A673 (cell line): ENCODE results near the gene MUC20. TPM values are rescaled to one million over a fixed set of nuclear protein-coding genes. Genes with fewer than 3 reads are reported as not detected.
"Not testable (repeated sequence)": the region's sequence is repeated elsewhere in the genome, so short reads cannot be mapped to it uniquely, and the experiment has no call there.

Experiments used
- Bru-seq: library from RNA; stranded (reverse); fragments of 400-500 nt; gene quantifications from one replicate; lab custom pipeline; 2021; lab: Mats Ljungman, UMichigan
- BruChase-seq, 2 experiments: library from RNA; stranded (reverse); fragments of 400-500 nt; gene quantifications; one replicate each; lab custom pipeline; 2021; lab: Mats Ljungman, UMichigan
- BruUV-seq: library from RNA; stranded (reverse); fragments of 400-500 nt; replicated peaks from 2 replicates; lab custom pipeline; 2021; lab: Mats Ljungman, UMichigan
- CTCF ChIA-PET: fragments of 300-600 bp; sonication (Branson Sonifier 250); formaldehyde crosslinking; loops from one replicate; lab custom pipeline; 2022; ENCODE audit warnings: antibody characterized with exemption; lab: Charles Lee
- POLR2A ChIA-PET: fragments of 300-600 bp; sonication (Branson Sonifier 250); formaldehyde crosslinking; loops from one replicate; lab custom pipeline; 2022; ENCODE audit warnings: antibody characterized with exemption; ENCODE audit not compliant: low non-redundant PET; lab: Charles Lee
- DNase-seq: peaks from one replicate; pipeline ENCODE4 v3.0.0-alpha.2; 2015; ENCODE audit warnings: low spot score
- H3K27ac ChIP-seq: fragments of 200-600 bp; sonication (generic); 2 replicates; pipeline ENCODE4 v1.5.1; 2016; ENCODE audit warnings: mixed run types, low read depth, mild to moderate bottlenecking, mixed read lengths, antibody characterized with exemption, low read length; ENCODE audit not compliant: poor library complexity, severe bottlenecking
- H3K27me3 ChIP-seq: fragments of 200-600 bp; sonication (generic); replicated peaks from 2 replicates; pipeline ENCODE4 v1.6.1; 2017; ENCODE audit warnings: mixed run types, low read depth, mild to moderate bottlenecking, mixed read lengths, antibody characterized with exemption, low read length; ENCODE audit not compliant: insufficient read depth, poor library complexity
- H3K36me3 ChIP-seq: fragments of 200-600 bp; sonication (generic); 2 replicates; pipeline ENCODE4 v1.6.1; 2016; ENCODE audit warnings: mixed run types, mild to moderate bottlenecking, mixed read lengths, antibody characterized with exemption, low read length; ENCODE audit not compliant: insufficient read depth, poor library complexity, severe bottlenecking
- H3K4me1 ChIP-seq: fragments of 200-600 bp; sonication (generic); 2 replicates; pipeline ENCODE4 v1.6.1; 2017; ENCODE audit warnings: mixed run types, mild to moderate bottlenecking, mixed read lengths, antibody characterized with exemption, low read length; ENCODE audit not compliant: insufficient read depth, poor library complexity, severe bottlenecking
- H3K4me3 ChIP-seq: fragments of 200-600 bp; sonication (generic); 2 replicates; pipeline ENCODE4 v1.5.1; 2016; ENCODE audit warnings: low read depth, mixed run types, mild to moderate bottlenecking, mixed read lengths, low read length; ENCODE audit not compliant: poor library complexity, severe bottlenecking
- H3K9me3 ChIP-seq: fragments of 200-600 bp; sonication (generic); 2 replicates; pipeline ENCODE4 v1.6.1; 2016; ENCODE audit warnings: mixed run types, low read depth, mild to moderate bottlenecking, mixed read lengths, antibody characterized with exemption, low read length; ENCODE audit not compliant: poor library complexity, severe bottlenecking
- intact Hi-C: fragments of 100-400 bp; cut with micrococcal nuclease; formaldehyde crosslinking; loops from one replicate; pipeline ENCODE4 v1.10.0; 2022; ENCODE audit not compliant: unreplicated experiment
- long read RNA-seq: library from polyadenylated mRNA; stranded (forward); transcript quantifications from one replicate; pipeline ENCODE4 v2.0.0, GENCODE V29; 2022
- total RNA-seq: library from RNA; stranded (reverse); gene quantifications from 2 replicates; pipeline ENCODE4 v1.2.3, GENCODE V29; 2021

Gene MUC20, protein sequence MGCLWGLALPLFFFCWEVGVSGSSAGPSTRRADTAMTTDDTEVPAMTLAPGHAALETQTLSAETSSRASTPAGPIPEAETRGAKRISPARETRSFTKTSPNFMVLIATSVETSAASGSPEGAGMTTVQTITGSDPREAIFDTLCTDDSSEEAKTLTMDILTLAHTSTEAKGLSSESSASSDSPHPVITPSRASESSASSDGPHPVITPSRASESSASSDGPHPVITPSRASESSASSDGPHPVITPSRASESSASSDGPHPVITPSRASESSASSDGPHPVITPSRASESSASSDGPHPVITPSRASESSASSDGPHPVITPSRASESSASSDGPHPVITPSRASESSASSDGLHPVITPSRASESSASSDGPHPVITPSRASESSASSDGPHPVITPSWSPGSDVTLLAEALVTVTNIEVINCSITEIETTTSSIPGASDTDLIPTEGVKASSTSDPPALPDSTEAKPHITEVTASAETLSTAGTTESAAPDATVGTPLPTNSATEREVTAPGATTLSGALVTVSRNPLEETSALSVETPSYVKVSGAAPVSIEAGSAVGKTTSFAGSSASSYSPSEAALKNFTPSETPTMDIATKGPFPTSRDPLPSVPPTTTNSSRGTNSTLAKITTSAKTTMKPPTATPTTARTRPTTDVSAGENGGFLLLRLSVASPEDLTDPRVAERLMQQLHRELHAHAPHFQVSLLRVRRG
- 1.1 and 1.3 TPM in 2 replicates for total RNA-seq
- percentile 27 among the genes with signal in this experiment for Bru-seq, nascent RNA
- percentile 44 among the genes with signal in this experiment for BruChase-seq, experiment 1, labeled RNA remaining after a 2-hour chase
- percentile 46 among the genes with signal in this experiment for BruChase-seq, experiment 2, labeled RNA remaining after a 6-hour chase
- long read RNA-seq, result 0 reads

DNA sequence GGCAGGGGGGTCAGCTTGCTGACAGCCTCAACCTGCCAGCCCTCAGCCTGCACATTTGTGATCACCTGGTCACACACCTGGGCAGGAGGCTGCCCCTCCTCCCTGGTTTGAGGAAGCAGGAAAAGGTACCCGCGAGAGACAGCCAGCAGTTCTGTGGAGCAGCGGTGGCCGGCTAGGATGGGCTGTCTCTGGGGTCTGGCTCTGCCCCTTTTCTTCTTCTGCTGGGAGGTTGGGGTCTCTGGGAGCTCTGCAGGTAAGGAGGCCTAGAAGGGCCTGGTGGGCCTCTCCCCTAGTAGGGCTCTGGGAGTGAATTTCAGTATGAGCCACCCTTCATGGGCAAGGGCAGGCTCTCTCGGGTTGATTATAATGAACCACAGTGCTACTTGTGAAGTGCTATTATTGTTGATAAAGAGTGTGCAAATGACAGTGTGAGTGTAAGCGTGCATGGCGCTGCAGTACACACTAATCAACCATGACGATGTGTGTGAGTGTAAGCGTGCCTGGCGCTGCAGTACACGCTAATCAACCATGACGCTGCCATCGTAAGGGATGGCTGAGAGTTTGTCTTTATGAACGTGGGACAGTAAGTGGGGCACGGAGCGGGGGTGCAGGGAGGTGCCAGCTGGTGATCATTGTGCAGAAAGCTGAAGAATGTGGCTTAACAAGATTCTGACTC lies at the start of gene MUC20:
Gene MUC20 (plus strand): TSS at position 148 of the 676 bp plus-strand sequence. CDS start 30 bp downstream, at position 178.
- intact Hi-C loops, result loop anchor here (5.0 kb wide), 1 partner anchor 104 kb away; no protein-coding TSS in a partner anchor
- H3K9me3 ChIP-seq, H3K27me3 ChIP-seq, BruUV-seq, POLR2A ChIA-PET, H3K4me3 ChIP-seq, H3K27ac ChIP-seq, H3K4me1 ChIP-seq, H3K36me3 ChIP-seq, DNase-seq, CTCF ChIA-PET: not testable (repeated sequence)

- H3K4me1 ChIP-seq, POLR2A ChIA-PET, H3K9me3 ChIP-seq, CTCF ChIA-PET, intact Hi-C loops, H3K4me3 ChIP-seq, DNase-seq, H3K27ac ChIP-seq, H3K27me3 ChIP-seq, BruUV-seq: not testable (repeated sequence)
- peaks cover 12% of the 10 kb centered on the region for H3K36me3 ChIP-seq
Observed at GRCh38 chr3:195671283-195671682, 49.5 kb upstream of the MUC20 start.

- H3K4me1 ChIP-seq, H3K27ac ChIP-seq, intact Hi-C loops, DNase-seq, H3K27me3 ChIP-seq, BruUV-seq, POLR2A ChIA-PET, CTCF ChIA-PET, H3K4me3 ChIP-seq, H3K9me3 ChIP-seq: not testable (repeated sequence)
- peaks cover 22% of the 10 kb centered on the region for H3K36me3 ChIP-seq
Observed at GRCh38 chr3:195673711-195674110, 47.1 kb upstream of the MUC20 start.

DNA sequence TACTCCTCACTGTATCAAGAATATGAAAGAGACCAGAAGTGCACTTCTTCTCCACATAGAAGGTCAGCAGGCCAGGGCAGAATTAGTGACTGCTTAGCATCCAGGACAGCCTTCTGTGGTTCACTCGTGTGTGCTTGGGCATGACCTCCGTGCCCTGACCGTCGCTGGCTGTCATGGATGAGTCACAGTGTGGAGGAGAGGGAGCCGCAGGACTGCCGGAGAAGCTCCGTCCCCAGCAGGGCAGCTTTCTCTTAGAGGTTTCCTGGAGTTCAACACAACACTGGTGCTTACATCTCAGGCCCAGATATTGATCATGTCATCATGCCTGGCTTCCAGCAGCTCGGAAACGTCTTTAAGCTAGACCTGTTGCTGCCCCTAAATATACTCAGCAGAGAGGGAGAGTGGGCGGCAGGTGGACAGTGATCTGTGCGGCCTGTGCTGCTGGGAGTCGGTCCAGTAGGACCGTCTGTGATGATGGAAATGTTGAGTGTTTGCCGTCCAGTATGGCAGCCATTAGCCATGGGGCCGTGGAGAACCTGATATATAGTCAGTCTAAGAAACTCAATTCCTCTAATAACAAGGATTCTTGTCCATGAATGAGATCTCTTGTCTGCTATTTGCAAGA lies 42.3 kb upstream of the MUC20 start:
- H3K36me3 ChIP-seq, result peaks cover 28% of the 10 kb centered on the region
- H3K9me3 ChIP-seq, H3K27ac ChIP-seq, CTCF ChIA-PET, BruUV-seq, H3K4me1 ChIP-seq, H3K4me3 ChIP-seq, POLR2A ChIA-PET, intact Hi-C loops, DNase-seq, H3K27me3 ChIP-seq: not testable (repeated sequence)

- H3K9me3 ChIP-seq, DNase-seq, BruUV-seq, POLR2A ChIA-PET, H3K27me3 ChIP-seq, H3K4me1 ChIP-seq, H3K4me3 ChIP-seq, CTCF ChIA-PET, H3K27ac ChIP-seq, intact Hi-C loops: not testable (repeated sequence)
- peaks cover 23% of the 10 kb centered on the region for H3K36me3 ChIP-seq
Observed at GRCh38 chr3:195680690-195681089, 40.1 kb upstream of the MUC20 start.

DNA sequence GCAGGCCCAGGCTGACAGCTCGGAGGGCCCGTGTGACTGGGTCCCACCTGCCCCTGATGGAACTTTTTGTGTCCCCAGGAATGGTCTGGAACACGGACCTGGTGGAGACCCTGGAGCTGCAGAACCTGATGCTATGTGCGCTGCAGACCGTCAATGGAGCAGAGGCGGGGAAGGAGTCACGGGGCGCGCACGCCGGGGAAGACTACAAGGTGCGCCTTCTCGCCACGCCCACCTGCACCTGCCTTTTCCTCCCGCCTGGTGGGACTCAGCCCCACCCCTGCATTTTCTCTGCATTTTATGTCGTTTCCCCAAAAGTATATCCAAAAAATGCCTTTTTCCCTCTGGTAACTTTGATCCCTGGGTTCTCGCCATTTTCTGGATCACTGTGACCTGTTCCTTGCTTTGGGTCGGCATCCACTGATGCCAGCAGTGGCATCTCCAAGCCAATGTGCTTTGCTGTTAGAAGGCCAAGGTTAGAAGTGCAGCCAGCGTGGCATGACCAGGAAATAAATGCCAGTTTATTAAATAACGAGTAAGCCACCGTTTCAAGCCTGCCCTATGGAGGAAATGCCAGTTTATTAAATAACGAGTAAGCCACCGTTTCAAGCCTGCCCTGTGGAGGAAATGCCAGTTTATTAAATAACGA lies 39.2 kb upstream of the MUC20 start:
- H3K4me1 ChIP-seq, CTCF ChIA-PET, intact Hi-C loops, H3K27ac ChIP-seq, H3K27me3 ChIP-seq, H3K9me3 ChIP-seq, BruUV-seq, POLR2A ChIA-PET, DNase-seq, H3K4me3 ChIP-seq: not testable (repeated sequence)
- H3K36me3 ChIP-seq, result peaks cover 23% of the 10 kb centered on the region
